A673 (cell line): ENCODE data around the gene TSHZ2.

ENCODE experiments used
- EZH2 ChIP-seq: fragments of 200-600 bp; sonication (generic); IDR thresholded peaks from 2 replicates; pipeline ENCODE4 v1.6.1; 2017; ENCODE audit warnings: borderline replicate concordance, low read depth, mild to moderate bottlenecking, mixed read lengths, antibody characterized with exemption, low read length; ENCODE audit not compliant: poor library complexity, severe bottlenecking
- TF ChIP-seq, protein P1 (sequence below): fragments of 300-800, 200-600 bp; sonication (generic); conservative IDR thresholded peaks from 2 replicates; pipeline ENCODE4 v1.5.1; 2017; ENCODE audit warnings: low read depth, mild to moderate bottlenecking, antibody characterized with exemption, low read length, moderate library complexity, mixed read lengths

DNA sequence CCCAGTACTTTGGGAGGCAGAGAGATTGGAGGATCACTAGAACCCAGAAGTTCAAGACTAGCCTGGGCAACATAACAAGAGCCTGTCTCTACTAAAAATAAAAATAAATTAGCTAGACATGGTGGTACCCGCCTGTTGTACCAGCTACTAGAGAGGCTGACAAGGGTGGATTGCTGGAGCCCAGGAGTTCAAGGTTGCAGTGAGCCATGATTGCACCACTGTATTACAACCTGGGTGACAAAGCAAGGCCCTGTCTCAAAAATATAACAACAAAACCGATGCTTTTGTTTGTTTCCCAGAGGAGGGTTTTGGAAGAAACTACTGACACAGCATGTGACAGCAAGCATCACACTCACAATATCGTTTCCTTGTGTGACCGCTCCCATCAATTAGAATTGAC is 119.6 kb downstream of the TSHZ2 start:
- TF ChIP-seq, protein P1, sequence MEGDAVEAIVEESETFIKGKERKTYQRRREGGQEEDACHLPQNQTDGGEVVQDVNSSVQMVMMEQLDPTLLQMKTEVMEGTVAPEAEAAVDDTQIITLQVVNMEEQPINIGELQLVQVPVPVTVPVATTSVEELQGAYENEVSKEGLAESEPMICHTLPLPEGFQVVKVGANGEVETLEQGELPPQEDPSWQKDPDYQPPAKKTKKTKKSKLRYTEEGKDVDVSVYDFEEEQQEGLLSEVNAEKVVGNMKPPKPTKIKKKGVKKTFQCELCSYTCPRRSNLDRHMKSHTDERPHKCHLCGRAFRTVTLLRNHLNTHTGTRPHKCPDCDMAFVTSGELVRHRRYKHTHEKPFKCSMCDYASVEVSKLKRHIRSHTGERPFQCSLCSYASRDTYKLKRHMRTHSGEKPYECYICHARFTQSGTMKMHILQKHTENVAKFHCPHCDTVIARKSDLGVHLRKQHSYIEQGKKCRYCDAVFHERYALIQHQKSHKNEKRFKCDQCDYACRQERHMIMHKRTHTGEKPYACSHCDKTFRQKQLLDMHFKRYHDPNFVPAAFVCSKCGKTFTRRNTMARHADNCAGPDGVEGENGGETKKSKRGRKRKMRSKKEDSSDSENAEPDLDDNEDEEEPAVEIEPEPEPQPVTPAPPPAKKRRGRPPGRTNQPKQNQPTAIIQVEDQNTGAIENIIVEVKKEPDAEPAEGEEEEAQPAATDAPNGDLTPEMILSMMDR = no peak
- TF ChIP-seq EZH2 = no peak
